ENCODE data around the gene CNTNAP2.

DNA sequence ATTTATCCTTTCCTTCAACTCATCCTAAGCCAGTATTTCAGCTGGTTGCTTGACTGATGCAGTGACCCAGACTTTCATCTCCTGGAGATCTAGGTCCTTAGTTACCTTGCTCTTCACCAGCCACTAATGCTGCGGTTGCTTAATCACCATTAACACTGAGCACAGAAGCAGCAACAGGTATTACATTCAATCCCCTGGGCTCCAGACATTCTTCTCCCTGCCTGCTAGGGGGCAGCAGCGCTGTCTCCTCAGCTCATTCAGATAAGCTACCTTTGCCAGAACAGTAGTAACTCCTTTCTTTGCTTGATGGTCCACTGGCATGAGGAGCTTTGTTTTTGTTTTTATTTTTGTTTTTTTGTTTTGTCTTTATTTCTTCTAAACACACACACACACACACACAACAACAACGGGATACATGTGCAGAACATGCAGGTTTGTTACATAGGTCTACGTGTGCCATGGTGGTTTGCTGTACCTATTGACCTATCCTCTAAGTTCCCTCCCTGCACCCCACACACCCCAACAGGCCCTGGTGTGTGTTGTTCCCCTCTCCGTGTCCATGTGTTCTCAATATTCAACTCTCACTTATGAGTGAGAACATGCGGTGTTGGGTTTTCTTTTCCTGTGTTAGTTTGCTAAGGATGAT lies 1430.8 kb downstream of the CNTNAP2 start:
- TF ChIP-seq, protein P1, sequence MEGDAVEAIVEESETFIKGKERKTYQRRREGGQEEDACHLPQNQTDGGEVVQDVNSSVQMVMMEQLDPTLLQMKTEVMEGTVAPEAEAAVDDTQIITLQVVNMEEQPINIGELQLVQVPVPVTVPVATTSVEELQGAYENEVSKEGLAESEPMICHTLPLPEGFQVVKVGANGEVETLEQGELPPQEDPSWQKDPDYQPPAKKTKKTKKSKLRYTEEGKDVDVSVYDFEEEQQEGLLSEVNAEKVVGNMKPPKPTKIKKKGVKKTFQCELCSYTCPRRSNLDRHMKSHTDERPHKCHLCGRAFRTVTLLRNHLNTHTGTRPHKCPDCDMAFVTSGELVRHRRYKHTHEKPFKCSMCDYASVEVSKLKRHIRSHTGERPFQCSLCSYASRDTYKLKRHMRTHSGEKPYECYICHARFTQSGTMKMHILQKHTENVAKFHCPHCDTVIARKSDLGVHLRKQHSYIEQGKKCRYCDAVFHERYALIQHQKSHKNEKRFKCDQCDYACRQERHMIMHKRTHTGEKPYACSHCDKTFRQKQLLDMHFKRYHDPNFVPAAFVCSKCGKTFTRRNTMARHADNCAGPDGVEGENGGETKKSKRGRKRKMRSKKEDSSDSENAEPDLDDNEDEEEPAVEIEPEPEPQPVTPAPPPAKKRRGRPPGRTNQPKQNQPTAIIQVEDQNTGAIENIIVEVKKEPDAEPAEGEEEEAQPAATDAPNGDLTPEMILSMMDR (IDR thresholded peaks at IDR 0.05): peak in 2 of 12 donors; percentile 8 to 21
- TF ChIP-seq POLR2A (IDR thresholded peaks at IDR 0.05): no peak

Measured in heart left ventricle (tissue), 13 donors.